ENCODE data around the gene ZNF536. TPM values are rescaled to one million over a fixed set of nuclear protein-coding genes. Genes with fewer than 3 reads are reported as not detected.

The ZNF536 gene
- total and polyA plus RNA-seq, 2 donors (not counting 1 experiment from before 2014, with no cell fraction given), result not detected

- H3K9ac ChIP-seq (ENCODE audit: low read length), result no peak overlapping the region
- no peak overlapping the region for H3K4me3 ChIP-seq (ENCODE audit: control extremely low read depth in 1 of 5, extremely low read depth in 1 of 5, insufficient read depth in 1 of 5, low read depth in 2 of 5, low read length in 4 of 5)
- no peak overlapping the region for H2AFZ ChIP-seq (ENCODE audit: insufficient read depth, low read depth, low read length, poor library complexity, severe bottlenecking)
- H3K4me3 Mint-ChIP-seq, result no peak overlapping the region
- peaks cover 0 to 44% (median 0%) of the 10 kb centered on the region in 3 donors for H3K9me3 ChIP-seq (ENCODE audit: control extremely low read depth in 1 of 3, control insufficient read depth in 2 of 3, insufficient read depth in 1 of 3, low read length in 2 of 3)
- H3K9me3 Mint-ChIP-seq (ENCODE audit: insufficient read depth), result no peaks in the 10 kb centered on the region
- intact Hi-C loops (cut with micrococcal nuclease), result no loop called here
- no peaks in the 10 kb centered on the region for H3K4me1 ChIP-seq (ENCODE audit: control insufficient read depth in 2 of 2, insufficient read depth in 2 of 2, low read length in 2 of 2)
- CTCF ChIA-PET, result no interaction called here
- H3K27me3 ChIP-seq (replicated peaks in 1 of 4; ENCODE audit: control extremely low read depth in 1 of 4, control insufficient read depth in 3 of 4, insufficient read depth in 4 of 4, low read length in 3 of 4), result no peaks in the 10 kb centered on the region
- ATAC-seq (ENCODE audit: low read depth) (no peak), DNase-seq (no peak)
- POLR2A ChIA-PET, result no interaction called here
- no peaks in the 10 kb centered on the region for H3K79me2 ChIP-seq (ENCODE audit: control insufficient read depth, insufficient read depth, low read length)
- H3K4me2 ChIP-seq (replicated peaks; ENCODE audit: low read depth, low read length, poor library complexity, severe bottlenecking), result no peak overlapping the region
- H3K27ac ChIP-seq (ENCODE audit: low read length in 2 of 2), result no peak overlapping the region
- H4K20me1 ChIP-seq (ENCODE audit: control insufficient read depth, insufficient read depth, low read length, poor library complexity, severe bottlenecking), result no peaks in the 10 kb centered on the region
- TF ChIP-seq EZH2 (IDR thresholded peaks at IDR 0.05; ENCODE audit: borderline replicate concordance, insufficient read depth, low read depth, low read length, poor library complexity, severe bottlenecking) (no peak), CTCF (IDR thresholded peaks at IDR 0.05) (no peak)
- WGBS (ENCODE audit: insufficient coverage), result 100% methylated on average over 4 of the region's 4 CpGs
- no peaks in the 10 kb centered on the region for H3K27me3 Mint-ChIP-seq
- no peaks in the 10 kb centered on the region for H3K36me3 ChIP-seq (replicated peaks in 1 of 2; ENCODE audit: control extremely low read depth in 1 of 2, control insufficient read depth in 1 of 2, extremely low read depth in 1 of 2, insufficient read depth in 2 of 2, low read length in 1 of 2)
- no peak overlapping the region for H3K27ac Mint-ChIP-seq
- no peaks in the 10 kb centered on the region for H3K4me1 Mint-ChIP-seq
These were observed 68.8 kb downstream of the ZNF536 start for GRCh38 chr19:30441011-30441410.

- no peaks in the 10 kb centered on the region for H3K9me3 Mint-ChIP-seq (ENCODE audit: insufficient read depth)
- ChIA-PET POLR2A (no interaction called here), CTCF (no interaction called here)
- Histone ChIP-seq H3K4me1 (ENCODE audit: control insufficient read depth in 2 of 2, insufficient read depth in 2 of 2, low read length in 2 of 2) (no peaks in the 10 kb centered on the region), H3K9me3 (ENCODE audit: control extremely low read depth in 1 of 3, control insufficient read depth in 2 of 3, insufficient read depth in 1 of 3, low read length in 2 of 3) (peaks cover 0 to 44% (median 0%) of the 10 kb centered on the region in 3 donors), H3K36me3 (replicated peaks in 1 of 2; ENCODE audit: control extremely low read depth in 1 of 2, control insufficient read depth in 1 of 2, extremely low read depth in 1 of 2, insufficient read depth in 2 of 2, low read length in 1 of 2) (no peaks in the 10 kb centered on the region), H3K27me3 (replicated peaks in 1 of 4; ENCODE audit: control extremely low read depth in 1 of 4, control insufficient read depth in 3 of 4, insufficient read depth in 4 of 4, low read length in 3 of 4) (no peaks in the 10 kb centered on the region), H3K9ac (ENCODE audit: low read length) (no peak overlapping the region), H2AFZ (ENCODE audit: insufficient read depth, low read depth, low read length, poor library complexity, severe bottlenecking) (no peak overlapping the region), H3K4me3 (ENCODE audit: control extremely low read depth in 1 of 5, extremely low read depth in 1 of 5, insufficient read depth in 1 of 5, low read depth in 2 of 5, low read length in 4 of 5) (no peak overlapping the region), H3K27ac (ENCODE audit: low read length in 2 of 2) (no peak overlapping the region), H4K20me1 (ENCODE audit: control insufficient read depth, insufficient read depth, low read length, poor library complexity, severe bottlenecking) (no peaks in the 10 kb centered on the region), H3K79me2 (ENCODE audit: control insufficient read depth, insufficient read depth, low read length) (no peaks in the 10 kb centered on the region), H3K4me2 (replicated peaks; ENCODE audit: low read depth, low read length, poor library complexity, severe bottlenecking) (no peak overlapping the region)
- no peak overlapping the region for H3K4me3 Mint-ChIP-seq
- no peak for DNase-seq
- no peak overlapping the region for H3K27ac Mint-ChIP-seq
- TF ChIP-seq EZH2 (IDR thresholded peaks at IDR 0.05; ENCODE audit: borderline replicate concordance, insufficient read depth, low read depth, low read length, poor library complexity, severe bottlenecking) (no peak), CTCF (IDR thresholded peaks at IDR 0.05) (no peak)
- no peaks in the 10 kb centered on the region for H3K4me1 Mint-ChIP-seq
- intact Hi-C loops (cut with micrococcal nuclease), result no loop called here
- no CpG with 5 or more reads among the region's 4 CpGs for WGBS (ENCODE audit: insufficient coverage)
- H3K27me3 Mint-ChIP-seq, result no peaks in the 10 kb centered on the region
- ATAC-seq (ENCODE audit: low read depth), result no peak
These were observed 70.5 kb downstream of the ZNF536 start for GRCh38 chr19:30442674-30443073.

Data from B cell (primary cell).